Activated T-cell treated with anti-CD3 and anti-CD28 coated beads, Interleukin-2, amount 50 U/mL, for 72 hours (primary cell): ENCODE results near the gene KLRK1. TPM values are rescaled to one million over a fixed set of nuclear protein-coding genes. Genes with fewer than 3 reads are reported as not detected.
"Not testable (repeated sequence)": the region's sequence is repeated elsewhere in the genome, so short reads cannot be mapped to it uniquely, and the experiment has no call there.

Experiments
- ATAC-seq, 2 donors: fragments of 150-1000 bp; cut with Tn5 transposase; replicated peaks in 1 of 2; 2 replicates each; pipeline ENCODE4 v1.10.0; 2021; ENCODE audit warnings: moderate library complexity in 2 of 2, mild to moderate bottlenecking in 1 of 2
- DNase-seq, 2 donors: peaks; one replicate each; pipeline ENCODE4 v3.0.0; 2021 to 2022; ENCODE audit warnings: mixed read lengths in 1 of 2
- H3K27ac Mint-ChIP-seq: one replicate; pipeline ENCODE4 v1.8.0; 2022; ENCODE audit warnings: mild to moderate bottlenecking, moderate library complexity, mixed read lengths
- H3K27me3 Mint-ChIP-seq: one replicate; pipeline ENCODE4 v1.8.0; 2022; ENCODE audit warnings: low read depth, mixed read lengths
- H3K36me3 Mint-ChIP-seq, 2 donors: one replicate each; pipeline ENCODE4 v1.8.0; 2022; ENCODE audit warnings: mixed read lengths in 2 of 2, mild to moderate bottlenecking in 1 of 2; ENCODE audit not compliant: insufficient read depth in 2 of 2
- H3K4me1 Mint-ChIP-seq: one replicate; pipeline ENCODE4 v1.8.0; 2022; ENCODE audit warnings: low read depth, mixed read lengths
- H3K4me3 Mint-ChIP-seq, 2 donors: one replicate each; pipeline ENCODE4 v1.8.0; 2022; ENCODE audit warnings: mild to moderate bottlenecking in 2 of 2, mixed read lengths in 2 of 2, moderate library complexity in 2 of 2
- H3K9me3 Mint-ChIP-seq, 2 donors: one replicate each; pipeline ENCODE4 v1.8.0; 2022; ENCODE audit warnings: mixed read lengths in 2 of 2
- total RNA-seq, 2 donors: library from RNA; stranded (reverse); gene quantifications; one replicate each; pipeline ENCODE4 v1.2.3, GENCODE V29; 2022

KLRK1 gene
- total RNA-seq, 2 donors from 2014 or later = 18.9 to 23.6 TPM

GRCh38 chr12:10385166-10385613 lies 4.7 kb downstream of the KLRK1 start:
- peak; percentile 61 to 65 for ATAC-seq
- H3K27me3 Mint-ChIP-seq = peaks cover 14% of the 10 kb centered on the region
- peak overlapping the region; percentile 95 for H3K27ac Mint-ChIP-seq
- H3K36me3 Mint-ChIP-seq = peaks cover 3 to 6% of the 10 kb centered on the region in 2 donors
- peaks cover 1 to 2% of the 10 kb centered on the region in 2 donors for H3K9me3 Mint-ChIP-seq
- DNase-seq = no peak
- peak overlapping the region; percentile 75 to 87 for H3K4me3 Mint-ChIP-seq
- H3K4me1 Mint-ChIP-seq = peaks cover 28% of the 10 kb centered on the region

GRCh38 chr12:10384191-10384590 lies 5.7 kb downstream of the KLRK1 start:
- H3K4me3 Mint-ChIP-seq = peak overlapping the region; percentile 75 to 87
- peaks cover 14% of the 10 kb centered on the region for H3K27me3 Mint-ChIP-seq
- peaks cover 1 to 2% of the 10 kb centered on the region in 2 donors for H3K9me3 Mint-ChIP-seq
- H3K27ac Mint-ChIP-seq = peak overlapping the region; percentile 95
- DNase-seq = no peak
- no peak for ATAC-seq
- peaks cover 3 to 7% of the 10 kb centered on the region in 2 donors for H3K36me3 Mint-ChIP-seq
- H3K4me1 Mint-ChIP-seq = peaks cover 22% of the 10 kb centered on the region

- DNase-seq = no peak
- Mint-ChIP-seq H3K27ac (peak overlapping the region; percentile 74), H3K4me1 (peaks cover 22% of the 10 kb centered on the region), H3K4me3 (peak overlapping the region; percentile 81 to 87), H3K36me3 (peaks cover 3 to 7% of the 10 kb centered on the region in 2 donors), H3K27me3 (peaks cover 14% of the 10 kb centered on the region), H3K9me3 (peaks cover 1 to 2% of the 10 kb centered on the region in 2 donors)
- peak in 1 of 2 donors; percentile 34 for ATAC-seq
These were observed 7.8 kb downstream of the KLRK1 start for GRCh38 chr12:10381928-10382628.

DNA sequence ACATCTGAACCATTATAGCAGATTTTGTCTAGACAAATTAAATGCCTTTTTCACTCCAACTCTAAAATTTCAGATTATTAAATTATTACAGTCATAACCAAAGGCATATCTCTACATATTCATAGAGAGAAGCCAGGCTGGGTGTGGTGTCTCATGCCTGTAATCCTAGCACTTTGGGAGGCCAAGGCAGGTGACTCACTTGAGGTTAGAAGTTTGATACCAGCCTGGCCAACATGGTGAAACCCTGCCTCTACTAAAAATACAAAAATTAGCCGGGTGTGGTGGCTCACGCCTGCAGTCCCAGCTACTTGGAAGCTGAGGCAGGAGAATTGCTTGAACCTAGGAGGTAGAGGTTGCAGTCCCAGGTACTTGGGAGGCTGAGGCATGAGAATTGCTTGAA lies 11.1 kb downstream of the KLRK1 start:
- not testable (repeated sequence) for H3K27me3 Mint-ChIP-seq, DNase-seq, H3K9me3 Mint-ChIP-seq
- H3K27ac Mint-ChIP-seq = peak overlapping the region; percentile 46
- peak; percentile 70 to 79 for ATAC-seq
- peak overlapping the region in 1 of 2 donors; percentile 40 for H3K4me3 Mint-ChIP-seq
- peaks cover 5 to 12% of the 10 kb centered on the region in 2 donors for H3K36me3 Mint-ChIP-seq
- peaks cover 25% of the 10 kb centered on the region for H3K4me1 Mint-ChIP-seq

DNA sequence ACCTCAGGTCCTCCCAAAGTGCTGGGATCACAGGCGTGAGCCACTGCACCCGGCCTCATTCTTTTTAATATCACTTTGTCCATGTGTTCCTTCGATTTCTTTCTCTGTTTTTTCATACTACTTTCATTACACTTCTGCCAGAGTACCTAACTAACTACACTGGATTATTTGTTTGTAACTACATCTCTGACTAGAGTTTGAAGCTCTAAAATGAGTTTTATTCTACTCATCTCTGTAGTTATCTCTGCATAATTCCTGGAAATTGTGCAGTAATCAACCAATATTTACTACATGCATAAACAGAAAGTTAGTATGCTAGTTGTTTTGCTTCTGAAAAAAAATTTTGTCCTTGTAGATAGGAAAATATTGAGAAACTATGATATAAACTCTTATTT lies 15.2 kb downstream of the KLRK1 start:
- H3K4me3 Mint-ChIP-seq = peak overlapping the region; percentile 43 to 70
- DNase-seq (no peak), ATAC-seq (no peak)
- peak overlapping the region; percentile 94 for H3K27ac Mint-ChIP-seq
- H3K4me1 Mint-ChIP-seq = peaks cover 33% of the 10 kb centered on the region
- no peaks in the 10 kb centered on the region for H3K27me3 Mint-ChIP-seq
- peaks cover 3 to 7% of the 10 kb centered on the region in 2 donors for H3K36me3 Mint-ChIP-seq
- no peaks in the 10 kb centered on the region for H3K9me3 Mint-ChIP-seq

- H3K27me3 Mint-ChIP-seq = no peaks in the 10 kb centered on the region
- ATAC-seq (peak; percentile 36 to 70), DNase-seq (no peak)
- peak overlapping the region in 1 of 2 donors; percentile 46 for H3K4me3 Mint-ChIP-seq
- peaks cover 10 to 20% of the 10 kb centered on the region in 2 donors for H3K36me3 Mint-ChIP-seq
- H3K27ac Mint-ChIP-seq = peak overlapping the region; percentile 4
- H3K4me1 Mint-ChIP-seq = peaks cover 45% of the 10 kb centered on the region
- H3K9me3 Mint-ChIP-seq = no peaks in the 10 kb centered on the region
These were observed 17.3 kb downstream of the KLRK1 start for GRCh38 chr12:10372559-10372958.

DNA sequence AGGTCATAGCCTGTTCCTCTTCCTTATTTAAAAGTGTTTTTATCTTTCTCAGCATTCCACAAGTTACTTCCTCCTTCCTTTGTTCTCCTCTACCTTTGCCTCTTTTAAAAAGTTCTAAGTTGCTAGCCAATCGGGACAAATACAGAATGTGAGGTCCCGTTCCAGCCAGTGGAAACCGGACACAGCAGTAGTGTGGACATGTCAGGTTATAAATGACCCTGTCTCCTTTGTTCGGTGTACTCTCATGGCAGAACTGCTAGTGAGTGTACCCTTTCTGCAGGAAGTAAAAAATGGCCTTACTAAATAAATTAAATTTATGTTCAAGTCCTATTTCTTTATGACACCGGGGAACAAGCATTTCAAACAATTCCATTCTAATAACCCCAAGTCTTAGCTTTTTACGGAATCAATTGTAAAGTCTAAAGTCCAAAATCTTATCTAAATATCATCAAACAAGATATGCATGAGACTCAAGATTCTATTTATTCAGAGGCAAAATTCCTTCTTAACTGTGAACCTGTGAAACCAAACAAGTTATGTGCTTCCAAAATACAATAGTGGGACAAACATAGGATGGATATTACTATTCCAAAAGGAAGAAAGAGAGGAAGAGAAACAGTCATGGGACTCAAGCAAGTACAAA lies 17.8 kb downstream of the KLRK1 start:
- not testable (repeated sequence) for H3K9me3 Mint-ChIP-seq, ATAC-seq, H3K27me3 Mint-ChIP-seq, DNase-seq
- H3K4me1 Mint-ChIP-seq = peaks cover 47% of the 10 kb centered on the region
- peak overlapping the region; percentile 88 for H3K27ac Mint-ChIP-seq
- peaks cover 10 to 24% of the 10 kb centered on the region in 2 donors for H3K36me3 Mint-ChIP-seq
- H3K4me3 Mint-ChIP-seq = peak overlapping the region in 1 of 2 donors; percentile 65

DNA sequence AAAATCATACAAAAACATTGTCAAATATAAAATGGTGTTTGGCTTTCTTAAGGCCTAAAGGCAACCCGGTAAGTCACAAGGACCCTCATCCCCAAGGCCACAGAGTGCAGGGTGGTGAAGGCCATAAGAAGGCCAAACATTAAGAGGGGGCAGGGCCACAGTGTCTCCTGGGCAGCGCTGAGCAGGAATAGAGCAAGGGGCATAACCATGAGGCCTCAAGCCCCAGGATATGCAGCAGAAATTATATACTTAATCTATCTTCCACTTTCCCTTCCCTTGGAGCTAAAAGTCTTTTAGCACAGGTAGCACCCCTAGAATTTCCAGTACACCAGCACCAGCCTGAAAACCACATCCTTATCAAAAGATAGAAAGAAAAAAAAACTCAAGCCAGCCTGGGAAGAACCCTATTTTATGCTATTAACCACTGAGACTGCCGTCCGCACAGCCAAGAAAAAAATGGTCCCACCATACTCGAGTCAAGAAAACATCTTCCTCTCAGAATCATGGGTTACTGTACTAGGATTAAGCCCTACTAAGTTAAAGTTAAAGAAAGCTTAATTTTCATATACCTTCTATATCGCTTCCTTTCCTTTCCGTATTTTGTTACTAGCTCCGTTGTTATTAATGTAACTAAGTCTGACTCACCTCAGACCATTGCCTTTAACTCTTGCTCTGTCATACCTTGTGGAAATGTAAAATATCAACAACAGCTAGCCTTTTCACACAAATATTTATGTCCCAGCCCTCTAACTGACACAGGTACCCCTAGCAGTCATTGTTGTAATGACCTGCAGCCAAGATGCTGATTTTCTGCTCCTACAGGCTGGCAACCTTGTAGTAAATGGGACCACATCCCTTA lies 20.1 kb downstream of the KLRK1 start:
- Mint-ChIP-seq H3K36me3 (peaks cover 8 to 19% of the 10 kb centered on the region in 2 donors), H3K9me3 (no peaks in the 10 kb centered on the region), H3K27ac (peak overlapping the region; percentile 44), H3K4me1 (peaks cover 47% of the 10 kb centered on the region), H3K4me3 (peak overlapping the region; percentile 54 to 60), H3K27me3 (no peaks in the 10 kb centered on the region)
- DNase-seq (no peak), ATAC-seq (no peak)

DNA sequence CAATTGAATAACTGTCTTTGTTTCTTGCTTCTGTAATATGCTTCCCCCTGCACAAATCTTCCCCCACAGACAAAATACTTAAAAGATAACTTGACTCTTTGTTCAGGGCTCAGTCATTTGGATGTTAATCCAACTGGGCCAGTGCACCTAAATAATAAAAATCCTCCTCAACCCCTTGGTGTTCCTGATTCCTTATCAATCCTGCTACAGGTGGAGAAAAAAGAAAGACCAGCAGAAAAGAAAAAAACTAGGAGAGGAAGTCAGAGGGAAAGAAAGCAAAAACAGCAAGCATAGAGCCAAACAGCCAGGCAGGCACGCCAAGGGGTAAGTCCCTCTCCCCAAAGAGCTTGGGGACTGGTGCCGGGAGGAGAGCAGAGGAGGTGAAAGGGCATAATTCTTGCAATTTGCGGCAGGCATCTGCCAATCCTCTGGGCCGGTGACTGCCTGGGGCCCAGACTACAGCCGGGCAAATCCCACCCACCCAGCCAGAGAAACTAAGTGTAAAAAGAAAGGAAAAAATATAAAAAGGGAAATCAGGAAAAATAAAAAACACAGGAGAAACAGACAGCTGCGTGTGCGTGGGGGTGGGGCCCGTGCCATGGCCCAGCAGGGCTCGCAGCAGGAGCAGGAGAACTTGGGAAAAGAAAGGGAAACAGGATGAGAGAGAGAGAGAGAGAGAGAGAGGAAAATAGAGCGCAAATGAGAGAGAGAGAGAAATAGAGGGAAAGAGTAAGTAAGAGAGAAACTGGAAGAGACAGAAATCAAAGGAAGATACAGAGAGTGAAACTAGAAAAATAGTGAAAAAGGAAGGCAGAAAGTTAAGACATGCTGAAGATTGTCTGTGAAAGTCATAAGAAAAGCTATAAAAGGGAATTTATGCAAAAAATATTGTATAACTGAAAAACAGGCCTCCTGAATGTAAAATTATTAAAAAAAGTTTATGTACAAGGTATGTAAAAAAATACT lies 21.4 kb downstream of the KLRK1 start:
- Mint-ChIP-seq H3K4me3 (peak overlapping the region; percentile 50 to 52), H3K4me1 (peaks cover 39% of the 10 kb centered on the region), H3K27ac (peak overlapping the region; percentile 38), H3K9me3 (no peaks in the 10 kb centered on the region), H3K27me3 (no peaks in the 10 kb centered on the region), H3K36me3 (peaks cover 8 to 19% of the 10 kb centered on the region in 2 donors)
- ATAC-seq = no peak
- no peak for DNase-seq

DNA sequence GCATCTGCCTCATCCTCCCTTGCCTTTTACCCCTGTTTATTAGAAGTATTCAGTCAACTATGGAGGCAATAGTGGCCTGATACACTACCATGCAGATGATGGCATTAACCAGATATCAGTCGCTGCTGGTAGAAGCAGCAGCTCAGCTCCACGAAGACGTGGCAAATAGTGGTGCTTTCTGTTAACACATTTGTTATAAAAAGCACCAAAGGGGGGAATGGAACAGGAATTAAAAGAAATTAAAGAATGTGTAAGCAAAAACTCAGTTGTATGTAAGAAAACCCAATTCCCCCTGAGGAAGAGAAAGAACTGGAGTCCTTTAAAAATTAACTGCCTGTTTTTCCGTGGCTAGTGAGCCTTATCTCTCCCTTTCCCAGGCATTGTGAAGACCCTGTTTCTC lies 22.1 kb downstream of the KLRK1 start:
- not testable (repeated sequence) for H3K9me3 Mint-ChIP-seq, ATAC-seq, DNase-seq, H3K27me3 Mint-ChIP-seq, H3K27ac Mint-ChIP-seq
- Mint-ChIP-seq H3K4me3 (peak overlapping the region in 1 of 2 donors; percentile 52), H3K4me1 (peaks cover 35% of the 10 kb centered on the region), H3K36me3 (peaks cover 8 to 19% of the 10 kb centered on the region in 2 donors)

GRCh38 chr12:10366875-10367274 lies 23.0 kb downstream of the KLRK1 start:
- Mint-ChIP-seq H3K27me3 (no peaks in the 10 kb centered on the region), H3K36me3 (peaks cover 8 to 19% of the 10 kb centered on the region in 2 donors), H3K4me1 (peaks cover 27% of the 10 kb centered on the region), H3K9me3 (no peaks in the 10 kb centered on the region), H3K4me3 (peak overlapping the region in 1 of 2 donors; percentile 23), H3K27ac (no peak overlapping the region)
- ATAC-seq = no peak
- DNase-seq = no peak
